ENCODE measurements around the gene NDUFS3.
"Not testable (repeated sequence)": the region's sequence is repeated elsewhere in the genome, so short reads cannot be mapped to it uniquely, and the experiment has no call there.

The NDUFS3 gene

GRCh38 chr11:47545298-47545697 lies 33.6 kb upstream of the NDUFS3 start:
- no peaks in the 10 kb centered on the region for H3K9me3 ChIP-seq (ENCODE audit: control insufficient read depth, insufficient read depth, low read depth, low read length)
- no peak overlapping the region for H3K27ac ChIP-seq (ENCODE audit: extremely low read depth, low read depth, low read length)
- TF ChIP-seq TRIM28 (IDR thresholded peaks at IDR 0.05; ENCODE audit: borderline replicate concordance, low read length) (no peak), BCL11B (tag by site-specific recombination; IDR thresholded peaks at IDR 0.05; ENCODE audit: low read depth) (no peak), ZNF221 (tag by site-specific recombination; IDR thresholded peaks at IDR 0.05; ENCODE audit: borderline replicate concordance) (no peak), ZFP69B (tag by site-specific recombination; IDR thresholded peaks at IDR 0.05) (no peak), ZNF768 (tag by site-specific recombination; IDR thresholded peaks at IDR 0.05) (no peak), ZNF610 (tag by site-specific recombination; IDR thresholded peaks at IDR 0.05; ENCODE audit: borderline replicate concordance) (no peak), ZNF366 (tag by site-specific recombination; conservative IDR thresholded peaks at IDR 0.05) (no peak), RBAK (tag by site-specific recombination; IDR thresholded peaks at IDR 0.05) (no peak), ZNF341 (tag by site-specific recombination; IDR thresholded peaks at IDR 0.05; ENCODE audit: low read depth) (no peak), KLF1 (tag by site-specific recombination; IDR thresholded peaks at IDR 0.05) (no peak), ZNF184 (tag by site-specific recombination; IDR thresholded peaks at IDR 0.05) (no peak), ZNF76 (tag by site-specific recombination; IDR thresholded peaks at IDR 0.05; ENCODE audit: borderline replicate concordance, low read depth) (no peak)
- POLR2A ChIA-PET: no interaction called here
- H3K36me3 ChIP-seq (ENCODE audit: control insufficient read depth in 2 of 2, insufficient read depth in 1 of 2, low read length in 2 of 2): peaks cover 0 to 12% of the 10 kb centered on the region in 2 experiments; a peak in 2 of 3 replicates
- H3K4me3 ChIP-seq (ENCODE audit: low read depth, low read length): no peak overlapping the region
- H3K4me1 ChIP-seq (ENCODE audit: control insufficient read depth, insufficient read depth, low read length): peaks cover 1% of the 10 kb centered on the region; the same call in 1 of the 2 replicates
- CTCF ChIA-PET: interaction anchor here (0.7 to 1.3 kb wide), 2 partner anchors 9 to 303 kb away, joined by 4 read pairs; no protein-coding TSS in a partner anchor

- CTCF ChIA-PET; H3K4me1 ChIP-seq (ENCODE audit: control insufficient read depth, insufficient read depth, low read length); H3K27ac ChIP-seq (ENCODE audit: extremely low read depth, low read depth, low read length); H3K9me3 ChIP-seq (ENCODE audit: control insufficient read depth, insufficient read depth, low read depth, low read length); H3K4me3 ChIP-seq (ENCODE audit: low read depth, low read length): not testable (repeated sequence)
- peaks cover 0 to 22% of the 10 kb centered on the region in 2 experiments; a peak in 2 of 3 replicates for H3K36me3 ChIP-seq (ENCODE audit: control insufficient read depth in 2 of 2, insufficient read depth in 1 of 2, low read length in 2 of 2)
- POLR2A ChIA-PET: interaction anchor here (0.6 kb wide), 1 partner anchor 332 kb away, joined by 3 read pairs; the partner anchor contains the start of gene DDB2
Measured at GRCh38 chr11:47546274-47546673, 32.6 kb upstream of the NDUFS3 start.

- H3K9me3 ChIP-seq (ENCODE audit: control insufficient read depth, insufficient read depth, low read depth, low read length): no peaks in the 10 kb centered on the region
- POLR2A ChIA-PET: interaction anchor here (1.2 to 1.9 kb wide), 3 partner anchors 10 to 27 kb away, joined by 3 to 6 read pairs (median 4); no protein-coding TSS in a partner anchor
- TF ChIP-seq TCF7L2 (IDR thresholded peaks at IDR 0.05; ENCODE audit: borderline replicate concordance, low read depth, low read length): no peak
- H3K4me1 ChIP-seq (ENCODE audit: control insufficient read depth, insufficient read depth, low read length): no peaks in the 10 kb centered on the region
- H3K4me3 ChIP-seq (ENCODE audit: low read depth, low read length): no peak overlapping the region
- H3K36me3 ChIP-seq (ENCODE audit: control insufficient read depth in 2 of 2, insufficient read depth in 1 of 2, low read length in 2 of 2): peaks cover 0 to 22% of the 10 kb centered on the region in 2 experiments; a peak in 2 of 3 replicates
- CTCF ChIA-PET: interaction anchor here (1.1 to 2.6 kb wide), 3 partner anchors 14 to 19 kb away, joined by 4 to 11 read pairs (median 10); partner anchors contain the start of gene PTPMT1
- no peak overlapping the region for H3K27ac ChIP-seq (ENCODE audit: extremely low read depth, low read depth, low read length)
Measured at GRCh38 chr11:47550288-47551047, 28.4 kb upstream of the NDUFS3 start.

- CTCF ChIA-PET: interaction anchor here (1.1 to 2.6 kb wide), 4 partner anchors 14 to 28 kb away, joined by 3 to 11 read pairs (median 7); partner anchors contain the start of gene PTPMT1
- Histone ChIP-seq H3K9me3 (ENCODE audit: control insufficient read depth, insufficient read depth, low read depth, low read length) (no peaks in the 10 kb centered on the region), H3K27ac (ENCODE audit: extremely low read depth, low read depth, low read length) (0 out of 2 replicates have a peak overlapping the region, but pooled peaks have one; percentile 79), H3K4me1 (ENCODE audit: control insufficient read depth, insufficient read depth, low read length) (no peaks in the 10 kb centered on the region), H3K4me3 (ENCODE audit: low read depth, low read length) (peak overlapping the region; percentile 99; the same call in 1 of the 2 replicates), H3K36me3 (ENCODE audit: control insufficient read depth in 2 of 2, insufficient read depth in 1 of 2, low read length in 2 of 2) (peaks cover 0 to 22% of the 10 kb centered on the region in 2 experiments; a peak in 2 of 3 replicates)
- POLR2A ChIA-PET: interaction anchor here (1.2 to 1.9 kb wide), 4 partner anchors 11 to 33 kb away, joined by 3 to 6 read pairs (median 4); no protein-coding TSS in a partner anchor
- TF ChIP-seq SCRT2 (tag by site-specific recombination; IDR thresholded peaks at IDR 0.05): peak; percentile 73
- TF ChIP-seq ZNF76 (tag by site-specific recombination; IDR thresholded peaks at IDR 0.05; ENCODE audit: borderline replicate concordance, low read depth): no peak
- TF ChIP-seq ZSCAN18 (tag by site-specific recombination; IDR thresholded peaks at IDR 0.05): no peak
- TF ChIP-seq PRDM6 (tag by site-specific recombination; IDR thresholded peaks at IDR 0.05): no peak
- TF ChIP-seq ZNF529 (tag by site-specific recombination; IDR thresholded peaks at IDR 0.05; ENCODE audit: insufficient replicate concordance): no peak
- no peak for TF ChIP-seq ZNF19 (tag by site-specific recombination; IDR thresholded peaks at IDR 0.05; ENCODE audit: low read depth)
- peak; percentile 39; the same call in 1 of the 2 replicates for TF ChIP-seq SCRT1 (tag by site-specific recombination; IDR thresholded peaks at IDR 0.05; ENCODE audit: borderline replicate concordance)
- no peak for TF ChIP-seq ZSCAN23 (tag by site-specific recombination; IDR thresholded peaks at IDR 0.05)
- TF ChIP-seq ZNF513 (tag by site-specific recombination; IDR thresholded peaks at IDR 0.05): no peak
- TF ChIP-seq PRDM1 (tag by site-specific recombination; IDR thresholded peaks at IDR 0.05): no peak
- no peak for TF ChIP-seq ZFP69B (tag by site-specific recombination; IDR thresholded peaks at IDR 0.05)
Measured at GRCh38 chr11:47551086-47551485, 27.8 kb upstream of the NDUFS3 start.

Data from HEK293 (cell line).